MV-4-11 (cell line): ENCODE data around the gene KMT2B.
"Not testable (repeated sequence)": the region's sequence is repeated elsewhere in the genome, so short reads cannot be mapped to it uniquely, and the experiment has no call there.

Source experiments
- DNase-seq: peaks from one replicate; lab custom pipeline; 2025; lab: John Stamatoyannopoulos, UW

Gene KMT2B

GRCh38 chr19:35756377-35757230, 38.8 kb downstream of the KMT2B start, which contains the start of gene HSPB6:
TSS of gene HSPB6 (minus strand) at chr19:35757029. CDS start at chr19:35757008, 21 bp downstream.
- no peak for DNase-seq

GRCh38 chr19:35757231-35757748, 39.5 kb downstream of the KMT2B start:
- DNase-seq = no peak

- peak; percentile 100 for DNase-seq
These were observed 40.2 kb downstream of the KMT2B start, which contains the start of gene PROSER3 for GRCh38 chr19:35757749-35758608. TSS of gene PROSER3 (plus strand) at chr19:35758176. CDS start at chr19:35758216, 40 bp downstream.

- DNase-seq = no peak
These were observed 41.9 kb downstream of the KMT2B start for GRCh38 chr19:35759697-35760096.

- no peak for DNase-seq
These were observed 43.0 kb downstream of the KMT2B start for GRCh38 chr19:35760711-35761349.

GRCh38 chr19:35764432-35765315, 46.9 kb downstream of the KMT2B start:
- no peak for DNase-seq

- no peak for DNase-seq
These were observed 48.8 kb downstream of the KMT2B start for GRCh38 chr19:35766571-35767104.

- DNase-seq = no peak
These were observed 49.7 kb downstream of the KMT2B start for GRCh38 chr19:35767288-35768081.

GRCh38 chr19:35768082-35768421, 50.2 kb downstream of the KMT2B start:
- DNase-seq = no peak

GRCh38 chr19:35772362-35772761, 54.6 kb downstream of the KMT2B start:
- DNase-seq = not testable (repeated sequence)

- DNase-seq = no peak
These were observed 55.4 kb downstream of the KMT2B start for GRCh38 chr19:35773020-35773806.

GRCh38 chr19:35774274-35775045, 56.7 kb downstream of the KMT2B start:
- peak; percentile 39 for DNase-seq

GRCh38 chr19:35775046-35775297, 57.2 kb downstream of the KMT2B start:
- no peak for DNase-seq

GRCh38 chr19:35775298-35776101, 57.7 kb downstream of the KMT2B start, which contains the start of gene ARHGAP33:
TSS of gene ARHGAP33 (plus strand) at chr19:35775564. CDS start at chr19:35775659, 95 bp downstream.
- DNase-seq = peak; percentile 98

GRCh38 chr19:35776102-35776788, 58.4 kb downstream of the KMT2B start:
- DNase-seq = no peak

GRCh38 chr19:35777086-35777841, 59.5 kb downstream of the KMT2B start:
- no peak for DNase-seq
